ENCODE data around the gene KNCN.

Gene KNCN

DNA sequence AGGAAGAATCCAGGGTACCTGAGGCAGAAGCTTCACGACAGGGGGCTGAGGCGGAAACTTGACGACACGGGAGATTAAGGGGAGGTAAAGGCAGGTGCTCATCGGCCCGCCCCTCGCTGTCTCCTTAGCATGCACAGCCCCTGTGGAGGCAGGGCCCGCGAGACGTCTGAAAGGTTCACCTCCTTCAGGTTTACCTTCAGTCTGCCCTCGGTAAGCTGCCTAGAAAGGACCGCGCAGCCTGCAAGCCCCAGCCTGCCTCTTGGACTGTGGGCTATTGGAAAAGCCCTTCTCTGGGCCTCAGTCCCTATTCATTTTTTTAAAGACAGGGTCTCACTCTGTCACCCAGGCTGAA lies 28.5 kb downstream of the KNCN start:
- H3K27ac ChIP-seq: no peak overlapping the region
- TF ChIP-seq, protein P1, sequence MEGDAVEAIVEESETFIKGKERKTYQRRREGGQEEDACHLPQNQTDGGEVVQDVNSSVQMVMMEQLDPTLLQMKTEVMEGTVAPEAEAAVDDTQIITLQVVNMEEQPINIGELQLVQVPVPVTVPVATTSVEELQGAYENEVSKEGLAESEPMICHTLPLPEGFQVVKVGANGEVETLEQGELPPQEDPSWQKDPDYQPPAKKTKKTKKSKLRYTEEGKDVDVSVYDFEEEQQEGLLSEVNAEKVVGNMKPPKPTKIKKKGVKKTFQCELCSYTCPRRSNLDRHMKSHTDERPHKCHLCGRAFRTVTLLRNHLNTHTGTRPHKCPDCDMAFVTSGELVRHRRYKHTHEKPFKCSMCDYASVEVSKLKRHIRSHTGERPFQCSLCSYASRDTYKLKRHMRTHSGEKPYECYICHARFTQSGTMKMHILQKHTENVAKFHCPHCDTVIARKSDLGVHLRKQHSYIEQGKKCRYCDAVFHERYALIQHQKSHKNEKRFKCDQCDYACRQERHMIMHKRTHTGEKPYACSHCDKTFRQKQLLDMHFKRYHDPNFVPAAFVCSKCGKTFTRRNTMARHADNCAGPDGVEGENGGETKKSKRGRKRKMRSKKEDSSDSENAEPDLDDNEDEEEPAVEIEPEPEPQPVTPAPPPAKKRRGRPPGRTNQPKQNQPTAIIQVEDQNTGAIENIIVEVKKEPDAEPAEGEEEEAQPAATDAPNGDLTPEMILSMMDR (conservative IDR thresholded peaks at IDR 0.05): no peak

DNA sequence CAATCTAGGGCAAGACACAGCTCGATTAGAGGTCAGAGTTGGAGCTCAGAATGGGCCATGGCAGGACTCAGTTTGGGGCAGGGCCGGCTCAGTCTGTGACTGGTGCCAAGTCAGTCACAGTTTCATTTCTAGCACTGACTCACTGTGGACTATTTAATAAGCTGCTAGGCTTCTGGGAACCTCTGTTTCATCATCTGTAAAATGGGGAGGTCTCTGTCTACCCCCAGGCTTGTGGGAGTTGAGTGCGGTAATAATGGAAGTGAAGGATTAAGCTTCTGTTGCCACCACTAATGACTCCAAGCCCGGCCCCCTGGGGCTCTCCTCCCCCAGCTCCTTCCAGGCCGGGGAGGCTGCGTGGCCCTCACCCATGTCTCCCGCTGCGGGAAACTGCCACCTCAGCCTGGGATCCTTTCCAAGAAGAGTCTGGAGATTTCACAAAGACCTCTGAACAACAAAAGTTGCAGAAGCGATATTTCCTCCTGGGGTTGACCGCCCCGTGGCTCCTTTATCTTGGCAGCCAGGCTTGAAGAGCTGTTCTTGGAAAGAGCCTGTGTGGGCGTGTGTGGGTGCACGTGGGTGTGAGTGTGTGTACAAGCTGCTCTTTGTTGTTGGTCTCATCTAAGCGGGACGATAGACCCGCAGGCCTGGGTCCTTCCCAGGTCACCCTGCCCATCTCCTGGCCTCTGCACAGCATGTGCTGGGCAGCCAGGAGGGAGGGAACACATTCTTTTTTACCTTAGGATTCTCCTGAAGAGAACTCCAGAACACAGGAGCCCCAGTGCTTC lies 29.1 kb downstream of the KNCN start:
- no peak overlapping the region for H3K27ac ChIP-seq
- TF ChIP-seq, protein P1 (conservative IDR thresholded peaks at IDR 0.05): no peak

DNA sequence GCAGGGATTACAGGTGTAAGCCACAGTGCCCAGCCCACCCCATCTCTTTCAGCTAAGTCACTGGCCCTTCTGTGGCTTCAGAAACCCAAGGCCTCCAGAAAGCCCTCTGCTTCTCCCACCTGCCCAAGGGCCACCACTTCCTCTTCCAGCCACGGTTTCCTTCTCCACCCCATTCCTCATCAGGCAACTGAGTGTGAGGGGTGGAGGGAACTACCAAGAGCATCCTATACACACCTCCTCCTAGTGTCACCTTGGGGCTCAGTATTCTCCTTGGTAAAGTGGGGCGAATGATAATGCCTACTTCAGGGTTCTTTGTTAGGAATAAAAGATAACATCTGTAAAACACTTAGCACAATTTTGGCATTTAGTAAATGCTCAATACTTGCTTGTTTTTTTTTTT lies 30.0 kb downstream of the KNCN start:
- TF ChIP-seq, protein P1 (conservative IDR thresholded peaks at IDR 0.05): no peak
- no peak overlapping the region for H3K27ac ChIP-seq

DNA sequence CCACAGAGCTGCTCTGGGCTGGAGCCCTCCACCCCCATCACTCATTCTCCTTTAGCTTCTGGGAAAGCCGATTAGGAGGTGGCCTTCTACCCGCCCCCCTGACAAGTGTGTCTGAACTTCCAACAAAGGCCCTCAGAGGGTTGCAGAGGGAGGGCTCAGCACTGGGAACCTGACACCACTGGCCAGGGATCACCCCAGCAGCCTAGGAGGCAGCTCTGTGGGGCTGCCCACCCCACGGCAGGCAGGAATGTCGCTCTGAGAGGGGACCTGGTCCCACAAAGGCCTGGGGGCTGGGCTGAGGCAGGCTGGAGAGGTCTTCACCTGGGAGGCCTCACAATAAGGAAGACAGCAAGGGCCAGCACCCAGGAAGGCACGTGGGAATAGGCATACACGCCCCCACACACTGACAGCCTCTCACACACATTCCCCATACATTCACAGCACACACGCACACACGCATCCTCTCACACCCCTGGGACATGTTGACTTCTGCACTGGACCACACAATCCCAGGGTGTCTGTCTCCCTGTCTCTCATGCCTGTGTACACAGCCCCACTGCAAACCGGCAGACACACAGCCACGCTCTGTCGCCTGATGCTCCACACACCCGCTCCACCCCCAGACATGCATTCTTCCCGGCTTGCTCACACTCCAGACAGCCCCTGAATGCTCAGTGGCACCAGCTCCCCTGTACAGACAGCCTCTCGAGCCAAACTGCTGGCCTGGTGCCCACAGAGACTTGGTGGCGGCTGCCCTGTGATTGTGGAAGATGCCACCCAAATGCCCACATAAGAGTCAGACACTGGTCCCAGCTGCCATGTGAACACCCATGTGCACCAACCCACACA lies 31.2 kb downstream of the KNCN start:
- TF ChIP-seq, protein P1 (conservative IDR thresholded peaks at IDR 0.05): no peak
- H3K27ac ChIP-seq: no peak overlapping the region

DNA sequence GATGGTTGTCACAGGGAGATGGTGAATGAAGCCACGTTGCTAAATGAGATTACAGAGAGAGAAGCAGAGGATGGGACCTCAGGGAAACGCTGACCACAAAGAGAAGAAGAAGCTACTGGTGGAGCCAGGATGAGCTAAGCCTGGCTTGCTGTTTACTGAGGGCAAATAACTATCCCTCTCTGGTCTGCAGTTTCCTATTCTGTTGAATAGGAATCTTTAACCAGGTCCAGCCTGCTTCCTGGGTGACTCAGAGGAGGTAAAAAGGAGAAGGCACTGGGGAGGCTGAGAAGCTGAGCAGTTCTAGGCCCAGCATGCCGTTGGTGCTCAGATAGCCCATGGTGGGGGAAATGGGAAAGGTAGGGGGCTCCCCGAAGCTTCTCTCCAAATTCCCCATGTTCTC lies 32.2 kb downstream of the KNCN start:
- no peak overlapping the region for H3K27ac ChIP-seq
- TF ChIP-seq, protein P1 (conservative IDR thresholded peaks at IDR 0.05): no peak

- H3K27ac ChIP-seq: peak overlapping the region; percentile 75
- TF ChIP-seq, protein P1 (conservative IDR thresholded peaks at IDR 0.05): no peak
Measured at GRCh38 chr1:46517932-46518498, 33.4 kb downstream of the KNCN start.

DNA sequence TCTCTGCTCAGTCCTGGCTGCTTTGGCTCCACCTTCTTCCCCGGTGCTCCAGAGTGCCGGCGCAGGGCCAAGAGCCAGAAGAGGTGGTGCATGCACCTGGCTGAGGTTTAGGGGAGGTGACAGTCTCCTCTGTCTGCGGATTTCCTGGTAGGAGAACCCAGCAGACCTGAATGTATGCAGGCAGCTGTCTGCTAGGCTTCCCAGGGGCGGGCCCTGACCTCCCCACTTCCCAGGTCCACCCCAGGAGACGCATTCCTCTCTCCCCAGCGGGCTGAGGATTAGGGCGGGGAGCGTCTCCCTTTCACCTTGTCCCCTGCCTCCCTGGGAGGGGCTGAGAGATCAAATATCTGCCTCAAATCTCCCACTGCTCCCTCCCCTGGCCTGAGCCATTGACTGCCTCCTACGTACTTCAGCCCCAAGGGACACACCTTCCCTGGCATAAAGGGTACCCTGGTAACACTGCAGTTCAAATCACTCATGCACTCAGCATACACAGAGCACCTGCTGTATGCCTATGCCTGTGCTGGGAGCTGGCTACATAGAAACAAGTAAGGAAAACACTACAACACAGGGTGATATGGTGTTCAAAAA lies 34.3 kb downstream of the KNCN start:
- peak overlapping the region; percentile 75 for H3K27ac ChIP-seq
- TF ChIP-seq, protein P1 (conservative IDR thresholded peaks at IDR 0.05): no peak
